GM12878 (cell line): Measurements from ENCODE around the gene RNU1-2. TPM values are rescaled to one million over a fixed set of nuclear protein-coding genes. Genes with fewer than 3 reads are reported as not detected.

ENCODE experiments used
- BRCA1 ChIP-seq: IDR thresholded peaks from 2 replicates; pipeline ENCODE4 v1.6.1; 2011; ENCODE audit warnings: low read depth, low read length, improper control_type of control experiment
- DPF2 ChIP-seq: fragments of 450-650 bp; IDR thresholded peaks from 2 replicates; pipeline ENCODE4 v1.6.1; 2017; ENCODE audit warnings: mild to moderate bottlenecking
- EP300 ChIP-seq, 2 experiments: fragments of 150-350 bp in 1 of 2; IDR thresholded peaks; 2 replicates each; pipeline ENCODE4 v1.6.1; 2011 to 2012; ENCODE audit warnings: low read depth in 2 of 2, low read length in 2 of 2, borderline replicate concordance in 1 of 2, improper control_type of control experiment in 1 of 2, inconsistent platforms in 1 of 2; ENCODE audit not compliant: control insufficient read depth in 1 of 2
- IKZF1 ChIP-seq: fragments of 450-650 bp; conservative IDR thresholded peaks from 2 replicates; pipeline ENCODE4 v1.6.1; 2017; ENCODE audit warnings: antibody characterized with exemption, mild to moderate bottlenecking
- LARP7 ChIP-seq: fragments of 450-650 bp; IDR thresholded peaks from 2 replicates; pipeline ENCODE4 v1.6.1; 2017; ENCODE audit warnings: mild to moderate bottlenecking
- NR2C1 ChIP-seq: fragments of 450-650 bp; IDR thresholded peaks from 2 replicates; pipeline ENCODE4 v1.6.1; 2017; ENCODE audit warnings: antibody characterized with exemption, mild to moderate bottlenecking, moderate library complexity
- NR2F1 ChIP-seq: fragments of 450-650 bp; conservative IDR thresholded peaks from 2 replicates; pipeline ENCODE4 v1.6.1; 2017; ENCODE audit warnings: mild to moderate bottlenecking
- RAD51 ChIP-seq: fragments of 450-650 bp; IDR thresholded peaks from 2 replicates; pipeline ENCODE4 v1.6.1; 2016; ENCODE audit warnings: moderate library complexity, mild to moderate bottlenecking, inconsistent platforms
- SREBF2 ChIP-seq: IDR thresholded peaks from 2 replicates; pipeline ENCODE4 v1.6.1; 2012; ENCODE audit warnings: mild to moderate bottlenecking, low read length
- ZNF24 ChIP-seq: fragments of 450-650 bp; IDR thresholded peaks from 2 replicates; pipeline ENCODE4 v1.6.1; 2017; ENCODE audit warnings: antibody characterized with exemption, mild to moderate bottlenecking
- polyA plus RNA-seq, 11 experiments: library from polyadenylated mRNA; depleted of rRNA in 4 of 11; unstranded in 6 of 11; stranded (reverse) in 5 of 11; fragments of >200 nt; fragmentation: Nextera tagmentation in 4 of 11; fragmentation: Illumina TruSeq in 1 of 11; extraction: Ambion mirVana in 4 of 11; extraction: Trizol in 1 of 11; gene quantifications; 1 replicate in 1 of 11; 2 replicates in 10 of 11; pipeline versions ENCODE4 v1.2.1 to v1.2.3, GENCODE V29; 2011 to 2016; ENCODE audit warnings: inconsistent platforms in 2 of 11, missing spikeins in 2 of 11, low read depth in 1 of 11
- total RNA-seq, 4 experiments: library from RNA; depleted of rRNA in 3 of 4; stranded (reverse); fragments of >200 nt in 3 of 4; fragmentation: Illumina TruSeq in 1 of 4; extraction: Trizol in 1 of 4; gene quantifications; 2 replicates each; pipeline versions ENCODE4 v1.2.1 to v1.2.3, GENCODE V29; 2013 to 2021
- TF ChIP-seq, protein P1 (sequence below): fragments of 450-650 bp; IDR thresholded peaks from 2 replicates; pipeline ENCODE4 v1.6.1; 2017; ENCODE audit warnings: mild to moderate bottlenecking, moderate library complexity

The RNU1-2 gene
- total and polyA plus RNA-seq, 10 of the 15 experiments (the other 5 are each of a cell fraction or from before 2014, with no cell fraction given) = under 0.01 to 20,946 (median 4.7) TPM; not detected in 2

DNA sequence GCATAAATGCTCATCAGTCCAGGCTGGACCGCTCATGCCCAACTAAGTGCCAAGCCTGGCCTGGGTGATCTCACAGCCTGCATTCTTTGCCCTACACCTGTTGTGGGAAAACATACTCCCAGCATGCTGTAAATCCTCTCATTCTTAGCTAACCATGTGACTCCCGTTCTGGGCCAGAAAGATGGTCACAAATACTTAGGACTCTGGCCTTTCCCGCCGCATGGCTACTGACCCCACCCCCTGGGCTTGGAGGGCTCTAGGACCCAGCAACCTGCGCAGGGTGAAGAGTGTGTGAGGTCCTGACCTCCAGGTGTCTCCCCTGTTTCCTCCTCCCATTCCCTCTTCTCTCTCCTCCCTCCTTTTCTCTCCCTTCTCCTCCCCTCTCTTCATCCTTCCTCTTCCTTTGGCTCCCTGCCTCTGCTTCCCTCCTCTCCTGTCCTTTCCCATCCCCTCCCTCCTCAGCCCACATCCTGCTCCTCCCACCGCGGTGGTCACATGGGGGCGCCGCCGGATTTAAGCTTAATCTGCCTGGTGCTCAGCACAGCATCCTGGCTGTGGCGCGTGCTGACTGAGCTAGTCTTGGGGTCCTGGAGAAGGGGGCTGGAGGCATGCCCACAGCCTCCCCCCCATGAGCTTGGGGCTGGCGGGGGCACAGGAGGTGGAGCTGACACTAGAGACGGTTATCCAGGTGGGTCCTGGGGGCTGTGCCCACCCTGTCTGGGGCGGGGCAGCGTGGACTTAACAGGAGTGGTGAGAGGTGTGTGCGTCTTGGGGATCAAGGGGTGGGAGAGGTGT lies 25.8 kb downstream of the RNU1-2 start, which contains the start of gene CROCC (continued):
- no peak for TF ChIP-seq EP300 (IDR thresholded peaks at IDR 0.05; ENCODE audit: borderline replicate concordance in 1 of 2, control insufficient read depth in 1 of 2, low read depth in 2 of 2, low read length in 2 of 2)
- no peak for TF ChIP-seq SREBF2
- no peak for TF ChIP-seq BRCA1
- no peak for TF ChIP-seq IKZF1
- TF ChIP-seq, protein P1, sequence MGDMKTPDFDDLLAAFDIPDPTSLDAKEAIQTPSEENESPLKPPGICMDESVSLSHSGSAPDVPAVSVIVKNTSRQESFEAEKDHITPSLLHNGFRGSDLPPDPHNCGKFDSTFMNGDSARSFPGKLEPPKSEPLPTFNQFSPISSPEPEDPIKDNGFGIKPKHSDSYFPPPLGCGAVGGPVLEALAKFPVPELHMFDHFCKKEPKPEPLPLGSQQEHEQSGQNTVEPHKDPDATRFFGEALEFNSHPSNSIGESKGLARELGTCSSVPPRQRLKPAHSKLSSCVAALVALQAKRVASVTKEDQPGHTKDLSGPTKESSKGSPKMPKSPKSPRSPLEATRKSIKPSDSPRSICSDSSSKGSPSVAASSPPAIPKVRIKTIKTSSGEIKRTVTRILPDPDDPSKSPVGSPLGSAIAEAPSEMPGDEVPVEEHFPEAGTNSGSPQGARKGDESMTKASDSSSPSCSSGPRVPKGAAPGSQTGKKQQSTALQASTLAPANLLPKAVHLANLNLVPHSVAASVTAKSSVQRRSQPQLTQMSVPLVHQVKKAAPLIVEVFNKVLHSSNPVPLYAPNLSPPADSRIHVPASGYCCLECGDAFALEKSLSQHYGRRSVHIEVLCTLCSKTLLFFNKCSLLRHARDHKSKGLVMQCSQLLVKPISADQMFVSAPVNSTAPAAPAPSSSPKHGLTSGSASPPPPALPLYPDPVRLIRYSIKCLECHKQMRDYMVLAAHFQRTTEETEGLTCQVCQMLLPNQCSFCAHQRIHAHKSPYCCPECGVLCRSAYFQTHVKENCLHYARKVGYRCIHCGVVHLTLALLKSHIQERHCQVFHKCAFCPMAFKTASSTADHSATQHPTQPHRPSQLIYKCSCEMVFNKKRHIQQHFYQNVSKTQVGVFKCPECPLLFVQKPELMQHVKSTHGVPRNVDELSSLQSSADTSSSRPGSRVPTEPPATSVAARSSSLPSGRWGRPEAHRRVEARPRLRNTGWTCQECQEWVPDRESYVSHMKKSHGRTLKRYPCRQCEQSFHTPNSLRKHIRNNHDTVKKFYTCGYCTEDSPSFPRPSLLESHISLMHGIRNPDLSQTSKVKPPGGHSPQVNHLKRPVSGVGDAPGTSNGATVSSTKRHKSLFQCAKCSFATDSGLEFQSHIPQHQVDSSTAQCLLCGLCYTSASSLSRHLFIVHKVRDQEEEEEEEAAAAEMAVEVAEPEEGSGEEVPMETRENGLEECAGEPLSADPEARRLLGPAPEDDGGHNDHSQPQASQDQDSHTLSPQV = no peak
- peak; percentile 15; the same call in 1 of the 2 replicates for TF ChIP-seq RAD51
- TF ChIP-seq LARP7 = no peak
- TF ChIP-seq ZNF24 = no peak
- no peak for TF ChIP-seq DPF2
- TF ChIP-seq NR2C1 = no peak
- peak; percentile 54 for TF ChIP-seq NR2F1
